ENCODE measurements around the gene NFILZ. TPM values are rescaled to one million over a fixed set of nuclear protein-coding genes. Genes with fewer than 3 reads are reported as not detected.

Gene NFILZ
- total and polyA plus RNA-seq, 2 donors (not counting 1 experiment from before 2014, with no cell fraction given) = not detected

DNA sequence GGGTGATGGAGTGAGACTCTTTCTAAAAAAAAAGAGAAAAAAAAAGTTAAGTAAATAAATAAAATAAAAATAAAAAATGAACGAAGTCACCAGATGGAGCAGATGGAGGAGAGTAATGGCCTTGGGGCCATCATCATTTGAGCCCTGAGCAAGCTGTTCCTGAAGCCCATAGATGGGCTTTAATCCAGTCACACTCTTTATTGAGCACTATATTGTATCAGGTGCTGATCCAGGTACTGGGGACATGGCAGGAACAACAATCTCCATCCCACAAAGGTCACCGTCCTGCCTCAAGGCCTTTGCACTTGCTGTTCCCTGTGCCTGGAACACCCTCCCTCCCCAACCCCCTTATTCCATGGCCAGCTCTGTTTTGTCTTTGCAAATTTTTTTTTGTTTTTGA is 16.0 kb upstream of the NFILZ start:
- Histone ChIP-seq H4K20me1 (ENCODE audit: control insufficient read depth, extremely low read depth, insufficient read depth, low read length) (no peaks in the 10 kb centered on the region), H3K36me3 (ENCODE audit: control insufficient read depth, insufficient read depth, low read length) (no peaks in the 10 kb centered on the region), H3K9me3 (ENCODE audit: control insufficient read depth, insufficient read depth, low read depth, low read length) (no peaks in the 10 kb centered on the region), H3K79me2 (ENCODE audit: control insufficient read depth, insufficient read depth, low read length) (no peaks in the 10 kb centered on the region), H3K4me1 (ENCODE audit: control insufficient read depth, extremely low read depth, insufficient read depth, low read length) (peaks cover 4% of the 10 kb centered on the region), H3K9ac (ENCODE audit: insufficient read depth, low read length) (no peak overlapping the region), H3K27me3 (ENCODE audit: control insufficient read depth, insufficient read depth, low read length) (no peaks in the 10 kb centered on the region), H3K27ac (ENCODE audit: insufficient read depth, low read length) (no peak overlapping the region), H3K4me3 (replicated peaks in 1 of 4; ENCODE audit: control extremely low read depth in 1 of 4, insufficient read depth in 1 of 4, low read depth in 3 of 4, low read length in 4 of 4) (no peak overlapping the region), H2AFZ (ENCODE audit: low read length) (no peak overlapping the region), H3K4me2 (ENCODE audit: extremely low read depth, insufficient read depth, low read length) (no peak overlapping the region)
- TF ChIP-seq EZH2 (IDR thresholded peaks at IDR 0.05; ENCODE audit: low read length, missing control alignments) = no peak
- no peak for TF ChIP-seq CTCF (conservative IDR thresholded peaks at IDR 0.05 in 1 of 2, IDR thresholded peaks at IDR 0.05 in 1 of 2; ENCODE audit: low read depth in 1 of 2, low read length in 2 of 2)
- DNase-seq (ENCODE audit: low read depth in 2 of 2) = no peak

- no peak overlapping the region for H3K9ac ChIP-seq (ENCODE audit: insufficient read depth, low read length)
- no peak overlapping the region for H3K4me2 ChIP-seq (ENCODE audit: extremely low read depth, insufficient read depth, low read length)
- TF ChIP-seq EZH2 (IDR thresholded peaks at IDR 0.05; ENCODE audit: low read length, missing control alignments) (no peak), CTCF (conservative IDR thresholded peaks at IDR 0.05 in 1 of 2, IDR thresholded peaks at IDR 0.05 in 1 of 2; ENCODE audit: low read depth in 1 of 2, low read length in 2 of 2) (no peak)
These were observed 15.4 kb upstream of the NFILZ start for GRCh38 chr19:8615024-8615423.

DNA sequence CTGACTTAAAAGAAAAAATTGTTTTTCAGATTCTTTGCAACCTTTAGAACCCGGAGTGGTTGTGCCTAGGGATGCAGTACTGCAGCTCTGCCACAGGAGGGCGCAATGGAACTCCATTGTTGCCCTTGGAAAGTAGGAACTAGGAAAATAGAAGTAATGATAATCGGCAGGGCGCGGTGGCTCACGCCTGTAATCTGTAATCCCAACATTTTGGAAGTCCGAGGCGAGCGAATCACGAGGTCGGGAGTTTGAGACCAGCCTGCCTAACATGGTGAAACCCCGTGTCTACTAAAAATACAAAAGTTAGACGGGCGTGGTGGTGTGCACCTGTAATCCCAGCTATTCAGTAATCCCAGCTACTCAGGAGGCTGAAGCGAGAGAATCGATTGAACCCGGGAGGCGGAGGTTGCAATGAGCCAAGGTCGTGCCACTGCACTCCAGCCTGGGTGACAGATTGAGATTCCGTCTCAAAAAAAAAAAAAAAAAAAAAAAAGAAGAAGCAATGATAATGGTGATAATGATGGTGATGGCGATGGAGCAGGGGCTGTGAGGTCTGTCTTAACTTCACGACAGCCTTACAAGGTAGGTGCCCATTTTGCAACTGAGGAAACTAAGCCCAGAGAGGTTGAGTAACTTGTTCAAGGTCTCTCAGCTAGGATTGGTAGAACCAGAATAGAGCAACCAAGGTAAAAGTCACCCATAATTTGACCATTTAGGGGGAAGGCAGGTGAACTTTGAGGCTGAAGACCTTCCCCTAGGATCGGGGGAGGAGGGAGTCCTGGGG is 14.4 kb upstream of the NFILZ start:
- Histone ChIP-seq H3K27ac (ENCODE audit: insufficient read depth, low read length) (no peak overlapping the region), H3K9me3 (ENCODE audit: control insufficient read depth, insufficient read depth, low read depth, low read length) (no peaks in the 10 kb centered on the region), H4K20me1 (ENCODE audit: control insufficient read depth, extremely low read depth, insufficient read depth, low read length) (no peaks in the 10 kb centered on the region), H3K79me2 (ENCODE audit: control insufficient read depth, insufficient read depth, low read length) (no peaks in the 10 kb centered on the region), H3K27me3 (ENCODE audit: control insufficient read depth, insufficient read depth, low read length) (no peaks in the 10 kb centered on the region), H2AFZ (ENCODE audit: low read length) (no peak overlapping the region), H3K4me3 (replicated peaks in 1 of 4; ENCODE audit: control extremely low read depth in 1 of 4, insufficient read depth in 1 of 4, low read depth in 3 of 4, low read length in 4 of 4) (no peak overlapping the region), H3K9ac (ENCODE audit: insufficient read depth, low read length) (no peak overlapping the region), H3K4me2 (ENCODE audit: extremely low read depth, insufficient read depth, low read length) (no peak overlapping the region), H3K4me1 (ENCODE audit: control insufficient read depth, extremely low read depth, insufficient read depth, low read length) (no peaks in the 10 kb centered on the region), H3K36me3 (ENCODE audit: control insufficient read depth, insufficient read depth, low read length) (no peaks in the 10 kb centered on the region)
- DNase-seq (ENCODE audit: low read depth in 2 of 2) = peak; percentile 45 to 51
- peak; percentile 96 to 99 for TF ChIP-seq CTCF (conservative IDR thresholded peaks at IDR 0.05 in 1 of 2, IDR thresholded peaks at IDR 0.05 in 1 of 2; ENCODE audit: low read depth in 1 of 2, low read length in 2 of 2)
- no peak for TF ChIP-seq EZH2 (IDR thresholded peaks at IDR 0.05; ENCODE audit: low read length, missing control alignments)

More at GRCh38 chr19:8615024-8615423, 15.4 kb upstream of the NFILZ start:
- H3K4me1 ChIP-seq (ENCODE audit: control insufficient read depth, extremely low read depth, insufficient read depth, low read length) = no peaks in the 10 kb centered on the region
- H4K20me1 ChIP-seq (ENCODE audit: control insufficient read depth, extremely low read depth, insufficient read depth, low read length) = no peaks in the 10 kb centered on the region
- no peaks in the 10 kb centered on the region for H3K9me3 ChIP-seq (ENCODE audit: control insufficient read depth, insufficient read depth, low read depth, low read length)
- H3K27ac ChIP-seq (ENCODE audit: insufficient read depth, low read length) = no peak overlapping the region
- H2AFZ ChIP-seq (ENCODE audit: low read length) = no peak overlapping the region
- no peaks in the 10 kb centered on the region for H3K36me3 ChIP-seq (ENCODE audit: control insufficient read depth, insufficient read depth, low read length)
- no peak overlapping the region for H3K4me3 ChIP-seq (replicated peaks in 1 of 4; ENCODE audit: control extremely low read depth in 1 of 4, insufficient read depth in 1 of 4, low read depth in 3 of 4, low read length in 4 of 4)
- no peaks in the 10 kb centered on the region for H3K27me3 ChIP-seq (ENCODE audit: control insufficient read depth, insufficient read depth, low read length)
- DNase-seq (ENCODE audit: low read depth in 2 of 2) = peak in 1 of 2 donors; percentile 70
- no peaks in the 10 kb centered on the region for H3K79me2 ChIP-seq (ENCODE audit: control insufficient read depth, insufficient read depth, low read length)
